Natural killer cell (primary cell): ENCODE data around the gene CYP4F12. TPM values are rescaled to one million over a fixed set of nuclear protein-coding genes. Genes with fewer than 3 reads are reported as not detected.

Experiments used
- ATAC-seq, 3 donors: fragments of 150-1000 bp in 2 of 3; fragments of 200-7000 bp in 1 of 3; cut with Tn5 transposase; 1 replicate in 1 of 3; 2 replicates in 2 of 3; pipeline ENCODE4 v1.10.0; 2021; ENCODE audit warnings: mild to moderate bottlenecking in 2 of 3, moderate library complexity in 2 of 3
- DNase-seq, 2 donors: peaks; one replicate each; pipeline versions ENCODE4 v3.0.0 to v3.0.0-alpha.2; 2013 to 2021; ENCODE audit warnings: mixed read lengths in 1 of 2
- H3K27ac ChIP-seq: one replicate; pipeline ENCODE4 v1.5.1; 2013; ENCODE audit warnings: mild to moderate bottlenecking, low read length
- H3K27me3 ChIP-seq: one replicate; pipeline ENCODE4 v1.6.1; 2013; ENCODE audit warnings: low read length; ENCODE audit not compliant: control insufficient read depth, insufficient read depth
- H3K36me3 ChIP-seq: one replicate; pipeline ENCODE4 v1.6.1; 2013; ENCODE audit warnings: low read length; ENCODE audit not compliant: control insufficient read depth, insufficient read depth
- H3K4me1 ChIP-seq: one replicate; pipeline ENCODE4 v1.6.1; 2013; ENCODE audit warnings: low read length; ENCODE audit not compliant: control insufficient read depth, insufficient read depth
- H3K4me3 ChIP-seq: one replicate; pipeline ENCODE4 v1.5.1; 2013; ENCODE audit warnings: low read length
- H3K9me3 ChIP-seq: one replicate; pipeline ENCODE4 v1.6.1; 2013; ENCODE audit warnings: low read length; ENCODE audit not compliant: control insufficient read depth, insufficient read depth
- H3K27ac Mint-ChIP-seq, 2 donors: one replicate each; pipeline ENCODE4 v1.8.0; 2022; ENCODE audit warnings: mild to moderate bottlenecking in 2 of 2, mixed read lengths in 2 of 2, moderate library complexity in 1 of 2
- H3K27me3 Mint-ChIP-seq, 2 donors: one replicate each; pipeline ENCODE4 v1.8.0; 2022; ENCODE audit warnings: low read depth in 2 of 2, mixed read lengths in 2 of 2
- H3K36me3 Mint-ChIP-seq: one replicate; pipeline ENCODE4 v1.8.0; 2022; ENCODE audit warnings: mixed read lengths
- H3K4me1 Mint-ChIP-seq, 2 donors: one replicate each; pipeline ENCODE4 v1.8.0; 2022; ENCODE audit warnings: mixed read lengths in 2 of 2
- H3K4me3 Mint-ChIP-seq: one replicate; pipeline ENCODE4 v1.8.0; 2022; ENCODE audit warnings: mild to moderate bottlenecking, moderate library complexity, mixed read lengths
- H3K9me3 Mint-ChIP-seq, 2 donors: one replicate each; pipeline ENCODE4 v1.8.0; 2022; ENCODE audit warnings: mixed read lengths in 2 of 2
- CTCF ChIP-seq: fragments of 200-600 bp; IDR thresholded peaks from one replicate; pipeline ENCODE4 v1.8.0; 2022; ENCODE audit warnings: antibody characterized with exemption
- WGBS: methylation state at CpG from one replicate; pipeline ENCODE4 v1.1.7; 2013; ENCODE audit warnings: missing lambda C conversion rate; ENCODE audit not compliant: insufficient coverage; 5-methylcytosine and 5-hydroxymethylcytosine counted together
- intact Hi-C: fragments of 100-400 bp; cut with micrococcal nuclease; formaldehyde crosslinking; loops from one replicate; pipeline ENCODE4 v1.14.2; 2022
- total RNA-seq, 4 donors: library from RNA; stranded (reverse); fragments of 120-200 nt in 1 of 4; gene quantifications; one replicate each; pipeline versions ENCODE4 v1.2.3 to v1.2.4, GENCODE V29; 2013 to 2022

CYP4F12 gene
- total RNA-seq, 3 donors from 2014 or later (not counting 1 experiment from before 2014, with no cell fraction given) = 0.43 to 3.9 TPM; not detected in 1

GRCh38 chr19:15666186-15666585 is 6.7 kb upstream of the CYP4F12 start:
- no peak overlapping the region for H3K27ac ChIP-seq
- H3K27me3 ChIP-seq = no peaks in the 10 kb centered on the region
- WGBS = 28% methylated on average over 1 of the region's 1 CpG
- H3K4me1 Mint-ChIP-seq = no peaks in the 10 kb centered on the region
- no peak overlapping the region for H3K27ac Mint-ChIP-seq
- no peak for TF ChIP-seq CTCF
- no peaks in the 10 kb centered on the region for H3K9me3 Mint-ChIP-seq
- H3K9me3 ChIP-seq = no peaks in the 10 kb centered on the region
- no peak for ATAC-seq
- H3K4me3 Mint-ChIP-seq = no peak overlapping the region
- no peaks in the 10 kb centered on the region for H3K36me3 ChIP-seq
- intact Hi-C loops = no loop called here
- no peak for DNase-seq
- no peaks in the 10 kb centered on the region for H3K4me1 ChIP-seq
- H3K4me3 ChIP-seq = no peak overlapping the region
- H3K36me3 Mint-ChIP-seq = no peaks in the 10 kb centered on the region
- peaks cover 0 to 9% of the 10 kb centered on the region in 2 donors for H3K27me3 Mint-ChIP-seq

- Histone ChIP-seq H3K9me3 (no peaks in the 10 kb centered on the region), H3K27me3 (no peaks in the 10 kb centered on the region), H3K4me3 (no peak overlapping the region), H3K36me3 (no peaks in the 10 kb centered on the region), H3K4me1 (no peaks in the 10 kb centered on the region), H3K27ac (no peak overlapping the region)
- Mint-ChIP-seq H3K4me1 (no peaks in the 10 kb centered on the region), H3K9me3 (no peaks in the 10 kb centered on the region), H3K36me3 (no peaks in the 10 kb centered on the region), H3K27ac (no peak overlapping the region), H3K27me3 (peaks cover 0 to 9% of the 10 kb centered on the region in 2 donors), H3K4me3 (no peak overlapping the region)
- no peak for TF ChIP-seq CTCF
- WGBS = 42% methylated on average over 4 of the region's 4 CpGs
- DNase-seq (no peak), ATAC-seq (no peak)
- intact Hi-C loops = no loop called here
These were observed 6.0 kb upstream of the CYP4F12 start for GRCh38 chr19:15666883-15667282.

GRCh38 chr19:15669440-15669839 is 3.4 kb upstream of the CYP4F12 start:
- no peaks in the 10 kb centered on the region for H3K9me3 Mint-ChIP-seq
- TF ChIP-seq CTCF = no peak
- no peak for ATAC-seq
- H3K4me3 Mint-ChIP-seq = no peak overlapping the region
- Histone ChIP-seq H3K4me1 (peaks cover 3% of the 10 kb centered on the region), H3K4me3 (no peak overlapping the region), H3K9me3 (no peaks in the 10 kb centered on the region), H3K36me3 (no peaks in the 10 kb centered on the region), H3K27me3 (no peaks in the 10 kb centered on the region), H3K27ac (no peak overlapping the region)
- no peaks in the 10 kb centered on the region for H3K4me1 Mint-ChIP-seq
- no peaks in the 10 kb centered on the region for H3K27me3 Mint-ChIP-seq
- H3K27ac Mint-ChIP-seq = no peak overlapping the region
- H3K36me3 Mint-ChIP-seq = no peaks in the 10 kb centered on the region
- intact Hi-C loops = no loop called here
- DNase-seq = no peak
- WGBS = 48% methylated on average over 3 of the region's 3 CpGs

GRCh38 chr19:15669891-15670290 is 3.0 kb upstream of the CYP4F12 start:
- H3K36me3 ChIP-seq = no peaks in the 10 kb centered on the region
- no peak for ATAC-seq

More at GRCh38 chr19:15669891-15670290, 3.0 kb upstream of the CYP4F12 start:
- H3K4me3 ChIP-seq = no peak overlapping the region
- Mint-ChIP-seq H3K4me3 (no peak overlapping the region), H3K9me3 (no peaks in the 10 kb centered on the region), H3K27me3 (no peaks in the 10 kb centered on the region), H3K27ac (no peak overlapping the region), H3K36me3 (no peaks in the 10 kb centered on the region), H3K4me1 (no peaks in the 10 kb centered on the region)
- no peaks in the 10 kb centered on the region for H3K9me3 ChIP-seq
- TF ChIP-seq CTCF = no peak
- intact Hi-C loops = no loop called here
- WGBS = 84% methylated on average over 4 of the region's 4 CpGs
- H3K27me3 ChIP-seq = no peaks in the 10 kb centered on the region
- H3K4me1 ChIP-seq = peaks cover 3% of the 10 kb centered on the region
- H3K27ac ChIP-seq = no peak overlapping the region
- no peak for DNase-seq
